Measurements from ENCODE around the gene CACNA1D.

GRCh38 chr3:53690521-53690920 lies 196.1 kb downstream of the CACNA1D start:
- TF ChIP-seq CTCF (IDR thresholded peaks at IDR 0.05; ENCODE audit: poor library complexity) (no peak), EZH2 (IDR thresholded peaks at IDR 0.05; ENCODE audit: borderline replicate concordance) (no peak), EZH2phosphoT487 (IDR thresholded peaks at IDR 0.05; ENCODE audit: low read depth, severe bottlenecking, unreplicated experiment) (no peak)
